Astrocyte of the cerebellum (primary cell): ENCODE results near the gene CACNA1G.

ENCODE experiments used
- DNase-seq: peaks from one replicate; pipeline ENCODE4 v3.0.0-alpha.2; 2011; ENCODE audit warnings: low read depth
- H3K4me3 ChIP-seq: 2 replicates; pipeline ENCODE4 v1.5.1; 2011; ENCODE audit warnings: mild to moderate bottlenecking, low read depth, low read length, moderate library complexity
- CTCF ChIP-seq: IDR thresholded peaks from 2 replicates; pipeline ENCODE4 v1.5.1; 2012; ENCODE audit warnings: low read length, low read depth, moderate library complexity, mild to moderate bottlenecking; ENCODE audit errors: missing control alignments
- in situ Hi-C: cut with HindIII; loops from 2 replicates; pipeline ENCODE4 v1.10.0; 2017; ENCODE audit warnings: low sequenced_read_pairs

CACNA1G gene

GRCh38 chr17:50570528-50570927 lies 10.0 kb downstream of the CACNA1G start:
- DNase-seq: no peak
- in situ Hi-C loops: no loop called here
- TF ChIP-seq CTCF: no peak
- no peak overlapping the region for H3K4me3 ChIP-seq

GRCh38 chr17:50571681-50572080 lies 11.2 kb downstream of the CACNA1G start:
- in situ Hi-C loops: no loop called here
- no peak for DNase-seq
- no peak overlapping the region for H3K4me3 ChIP-seq
- no peak for TF ChIP-seq CTCF

- DNase-seq: no peak
- in situ Hi-C loops: no loop called here
- H3K4me3 ChIP-seq: no peak overlapping the region
- TF ChIP-seq CTCF: no peak
Observed at GRCh38 chr17:50572541-50572940, 12.0 kb downstream of the CACNA1G start.

GRCh38 chr17:50573866-50574611 lies 13.5 kb downstream of the CACNA1G start:
- H3K4me3 ChIP-seq: no peak overlapping the region
- TF ChIP-seq CTCF: no peak
- in situ Hi-C loops: no loop called here
- DNase-seq: no peak

- no peak overlapping the region for H3K4me3 ChIP-seq
- DNase-seq: no peak
- in situ Hi-C loops: no loop called here
- no peak for TF ChIP-seq CTCF
Observed at GRCh38 chr17:50575581-50576210, 15.2 kb downstream of the CACNA1G start.

- H3K4me3 ChIP-seq: no peak overlapping the region
- in situ Hi-C loops: no loop called here
- no peak for TF ChIP-seq CTCF
- no peak for DNase-seq
Observed at GRCh38 chr17:50576864-50577263, 16.3 kb downstream of the CACNA1G start.
